Endothelial cell of umbilical vein (primary cell): ENCODE results near the gene QSOX2. TPM values are rescaled to one million over a fixed set of nuclear protein-coding genes. Genes with fewer than 3 reads are reported as not detected.

Source experiments
- BruUV-seq: library from RNA; stranded (reverse); fragments of 400-500 nt; replicated peaks from 2 replicates; lab custom pipeline; 2021; lab: Mats Ljungman, UMichigan
- CTCF ChIA-PET: fragments of 300-600, 350-600 bp; sonication (Branson Sonifier 250); formaldehyde crosslinking; loops from one replicate; lab custom pipeline; 2021; ENCODE audit warnings: antibody characterized with exemption, inconsistent platforms; lab: Charles Lee
- POLR2A ChIA-PET: fragments of 300-600, 350-600 bp; sonication (Branson Sonifier 250); formaldehyde crosslinking; loops from one replicate; lab custom pipeline; 2021; ENCODE audit warnings: antibody characterized with exemption, inconsistent platforms; lab: Charles Lee
- DNase-seq: peaks from one replicate; pipeline ENCODE4 v3.0.0-alpha.2; 2011; ENCODE audit warnings: low read depth, low spot score
- FAIRE-seq: peaks from 2 replicates; lab custom pipeline; 2011; peaks lifted over from hg19 to GRCh38; lab: Jason Lieb, UNC
- H2AFZ ChIP-seq: 2 replicates; pipeline ENCODE4 v1.6.0; 2012; ENCODE audit warnings: low read depth, low read length, control low read depth, inconsistent platforms
- H3K27ac ChIP-seq: 2 replicates; pipeline ENCODE4 v1.5.1; 2011; ENCODE audit warnings: low read depth, mild to moderate bottlenecking, control low read depth, low read length, moderate library complexity; ENCODE audit not compliant: insufficient read depth
- H3K27me3 ChIP-seq, 2 experiments: 2 replicates each; pipeline versions ENCODE4 v1.6.0 to v1.6.1; 2011; ENCODE audit warnings: low read length in 2 of 2, mixed read lengths in 1 of 2; ENCODE audit not compliant: control insufficient read depth in 2 of 2, insufficient read depth in 2 of 2
- H3K36me3 ChIP-seq, 2 experiments: 2 replicates in 1 of 2; 3 replicates in 1 of 2; pipeline ENCODE4 v1.5.1; 2011; ENCODE audit warnings: low read length in 2 of 2, mild to moderate bottlenecking in 1 of 2, moderate library complexity in 1 of 2; ENCODE audit not compliant: control insufficient read depth in 2 of 2, insufficient read depth in 2 of 2; ENCODE audit errors: extremely low read depth in 1 of 2
- H3K4me1 ChIP-seq: 3 replicates; pipeline ENCODE4 v1.5.1; 2011; ENCODE audit warnings: mild to moderate bottlenecking, low read length; ENCODE audit not compliant: control insufficient read depth, insufficient read depth; ENCODE audit errors: extremely low read depth
- H3K4me2 ChIP-seq: 2 replicates; pipeline ENCODE4 v1.6.1; 2011; ENCODE audit warnings: low read length, control low read depth, mixed read lengths; ENCODE audit not compliant: insufficient read depth
- H3K4me3 ChIP-seq, 3 experiments: fragments of 200-600 bp in 1 of 3; sonication (generic), shearing (Covaris generic) in 1 of 3; replicated peaks in 1 of 3; 2 replicates each; pipeline ENCODE4 v1.5.1; 2011 to 2016; ENCODE audit warnings: control low read depth in 3 of 3, low read length in 3 of 3, mild to moderate bottlenecking in 2 of 3, inconsistent platforms in 1 of 3, low read depth in 1 of 3, moderate library complexity in 1 of 3; ENCODE audit not compliant: insufficient read depth in 1 of 3
- H3K79me2 ChIP-seq: 2 replicates; pipeline ENCODE4 v1.6.0; 2012; ENCODE audit warnings: low read length, inconsistent platforms; ENCODE audit not compliant: control insufficient read depth, insufficient read depth
- H3K9ac ChIP-seq: replicated peaks from 2 replicates; pipeline ENCODE3; 2011; ENCODE audit warnings: low read length, control low read depth; ENCODE audit not compliant: insufficient read depth; ENCODE audit errors: extremely low read depth
- H3K9me1 ChIP-seq: replicated peaks from 3 replicates; pipeline ENCODE4 v1.6.0; 2011; ENCODE audit warnings: mild to moderate bottlenecking, low read length; ENCODE audit not compliant: control insufficient read depth, insufficient read depth; ENCODE audit errors: extremely low read depth
- H3K9me3 ChIP-seq: replicated peaks from 2 replicates; pipeline ENCODE4 v1.5.1; 2012; ENCODE audit warnings: low read length, inconsistent platforms; ENCODE audit not compliant: control insufficient read depth, insufficient read depth
- H4K20me1 ChIP-seq: replicated peaks from 2 replicates; pipeline ENCODE3; 2011; ENCODE audit warnings: mild to moderate bottlenecking, low read length; ENCODE audit not compliant: control insufficient read depth, insufficient read depth; ENCODE audit errors: extremely low read depth
- EZH2 ChIP-seq: IDR thresholded peaks from 2 replicates; pipeline ENCODE4 v1.6.1; 2012; ENCODE audit warnings: borderline replicate concordance, low read depth, mild to moderate bottlenecking, moderate library complexity, low read length, inconsistent platforms; ENCODE audit not compliant: severe bottlenecking
- FOS ChIP-seq: IDR thresholded peaks from 2 replicates; pipeline ENCODE4 v1.6.1; 2011; ENCODE audit warnings: mild to moderate bottlenecking, low read length, moderate library complexity, borderline replicate concordance; ENCODE audit not compliant: insufficient read depth
- GATA2 ChIP-seq: IDR thresholded peaks from 2 replicates; pipeline ENCODE4 v1.7.0; 2011; ENCODE audit warnings: low read depth, mild to moderate bottlenecking, moderate library complexity, mixed read lengths, low read length; ENCODE audit not compliant: insufficient read length, insufficient read depth
- JUN ChIP-seq: IDR thresholded peaks from 2 replicates; pipeline ENCODE4 v1.6.1; 2011; ENCODE audit warnings: borderline replicate concordance, low read depth; ENCODE audit not compliant: insufficient read length, insufficient read depth
- MAX ChIP-seq: IDR thresholded peaks from 2 replicates; pipeline ENCODE4 v1.6.1; 2011; ENCODE audit not compliant: insufficient read depth, insufficient read length
- MYC ChIP-seq: IDR thresholded peaks from one replicate; pipeline ENCODE4 v1.6.1; 2011; ENCODE audit warnings: mild to moderate bottlenecking, low read depth, low read length
- POLR2A ChIP-seq: IDR thresholded peaks from 2 replicates; pipeline ENCODE4 v1.6.1; 2012; ENCODE audit warnings: low read depth, mild to moderate bottlenecking, control low read depth, low read length
- POLR2AphosphoS5 ChIP-seq: IDR thresholded peaks from 2 replicates; pipeline ENCODE4 v1.6.1; 2012; ENCODE audit warnings: low read depth, mild to moderate bottlenecking, control low read depth, low read length, moderate library complexity; ENCODE audit not compliant: insufficient read depth
- dilution Hi-C: fragments of 300-500 bp; cut with MboI; formaldehyde crosslinking; loops from one replicate; pipeline ENCODE4 v1.15.0; 2019; ENCODE audit warnings: low sequenced_read_pairs; ENCODE audit not compliant: extremely low pct_ligation_motif_present
- intact Hi-C: fragments of 100-400 bp; cut with micrococcal nuclease; formaldehyde crosslinking; loops from one replicate; pipeline ENCODE4 v1.10.0; 2022
- polyA plus RNA-seq, 4 experiments: library from polyadenylated mRNA; depleted of rRNA in 3 of 4; stranded (reverse) in 3 of 4; unstranded in 1 of 4; fragments of >200 nt; gene quantifications; 2 replicates each; pipeline versions ENCODE4 v1.2.1 to v1.2.3, GENCODE V29; 2011 to 2012; ENCODE audit warnings: missing spikeins in 1 of 4
- total RNA-seq: library from RNA; stranded (reverse); gene quantifications from 2 replicates; pipeline ENCODE4 v1.2.3, GENCODE V29; 2021
- TF ChIP-seq, protein P1 (sequence below), 2 donors: IDR thresholded peaks; 1 replicate in 1 of 2; 2 replicates in 1 of 2; pipeline ENCODE4 v1.5.1; 2011; ENCODE audit warnings: low read length in 2 of 2, mild to moderate bottlenecking in 2 of 2, moderate library complexity in 2 of 2, control low read depth in 1 of 2, inconsistent platforms in 1 of 2, low read depth in 1 of 2; ENCODE audit not compliant: insufficient read depth in 1 of 2; ENCODE audit errors: extremely low read depth in 1 of 2

The QSOX2 gene
- total and polyA plus RNA-seq, 2 donors (not counting 3 experiments of a cell fraction or from before 2014, with no cell fraction given): 16.4 to 23.4 TPM

- H3K9ac ChIP-seq: no peak overlapping the region
- H2AFZ ChIP-seq: no peak overlapping the region
- no peak for TF ChIP-seq MAX
- no peak for TF ChIP-seq MYC
- no peak for TF ChIP-seq JUN
- TF ChIP-seq FOS: no peak
- TF ChIP-seq GATA2: no peak
- TF ChIP-seq, protein P1, sequence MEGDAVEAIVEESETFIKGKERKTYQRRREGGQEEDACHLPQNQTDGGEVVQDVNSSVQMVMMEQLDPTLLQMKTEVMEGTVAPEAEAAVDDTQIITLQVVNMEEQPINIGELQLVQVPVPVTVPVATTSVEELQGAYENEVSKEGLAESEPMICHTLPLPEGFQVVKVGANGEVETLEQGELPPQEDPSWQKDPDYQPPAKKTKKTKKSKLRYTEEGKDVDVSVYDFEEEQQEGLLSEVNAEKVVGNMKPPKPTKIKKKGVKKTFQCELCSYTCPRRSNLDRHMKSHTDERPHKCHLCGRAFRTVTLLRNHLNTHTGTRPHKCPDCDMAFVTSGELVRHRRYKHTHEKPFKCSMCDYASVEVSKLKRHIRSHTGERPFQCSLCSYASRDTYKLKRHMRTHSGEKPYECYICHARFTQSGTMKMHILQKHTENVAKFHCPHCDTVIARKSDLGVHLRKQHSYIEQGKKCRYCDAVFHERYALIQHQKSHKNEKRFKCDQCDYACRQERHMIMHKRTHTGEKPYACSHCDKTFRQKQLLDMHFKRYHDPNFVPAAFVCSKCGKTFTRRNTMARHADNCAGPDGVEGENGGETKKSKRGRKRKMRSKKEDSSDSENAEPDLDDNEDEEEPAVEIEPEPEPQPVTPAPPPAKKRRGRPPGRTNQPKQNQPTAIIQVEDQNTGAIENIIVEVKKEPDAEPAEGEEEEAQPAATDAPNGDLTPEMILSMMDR (IDR thresholded peaks at IDR 0.05; ENCODE audit: extremely low read depth in 1 of 2, insufficient read depth in 1 of 2, low read depth in 1 of 2, low read length in 2 of 2): no peak
- TF ChIP-seq POLR2AphosphoS5: no peak
- TF ChIP-seq POLR2A: no peak
- TF ChIP-seq EZH2: no peak
- H3K27me3 ChIP-seq: peaks cover 65 to 83% of the 10 kb centered on the region in 2 experiments
- no peaks in the 10 kb centered on the region for H3K4me1 ChIP-seq
- no peak for DNase-seq
- H4K20me1 ChIP-seq: no peaks in the 10 kb centered on the region
- H3K4me2 ChIP-seq: no peak overlapping the region
- H3K36me3 ChIP-seq: no peaks in the 10 kb centered on the region
- ChIA-PET POLR2A (no interaction called here), CTCF (no interaction called here)
- no peaks in the 10 kb centered on the region for H3K9me3 ChIP-seq
- no peak overlapping the region for H3K27ac ChIP-seq
- dilution Hi-C loops (no loop called here), intact Hi-C loops (no loop called here)
- BruUV-seq: no TSS peak
- FAIRE-seq: no peak
- H3K4me3 ChIP-seq: no peak overlapping the region
- no peaks in the 10 kb centered on the region for H3K79me2 ChIP-seq
- H3K9me1 ChIP-seq: no peaks in the 10 kb centered on the region
Observed at GRCh38 chr9:136194540-136194939, 51.1 kb downstream of the QSOX2 start.
